CD8-positive, alpha-beta memory T cell (primary cell): ENCODE data around the gene SHMT2. TPM values are rescaled to one million over a fixed set of nuclear protein-coding genes. Genes with fewer than 3 reads are reported as not detected.
A peak's percentile ranks its signal among the peaks of the same experiment; 100 is the strongest.

Source experiments
- CTCF ChIA-PET: fragments of 350-600 bp; sonication (Branson Sonifier 250); formaldehyde crosslinking; loops from one replicate; lab custom pipeline; 2021; ENCODE audit warnings: antibody characterized with exemption; lab: Charles Lee
- POLR2A ChIA-PET: fragments of 350-600 bp; sonication (Branson Sonifier 250); formaldehyde crosslinking; loops from one replicate; lab custom pipeline; 2021; ENCODE audit warnings: antibody characterized with exemption; lab: Charles Lee
- DNase-seq, 5 donors: peaks; one replicate each; pipeline versions ENCODE4 v3.0.0 to v3.0.0-alpha.2; 2020 to 2022; ENCODE audit warnings: mixed read lengths in 1 of 5
- H3K27ac ChIP-seq: one replicate; pipeline ENCODE4 v1.7.0; 2013; ENCODE audit warnings: low read depth, mild to moderate bottlenecking, low read length, moderate library complexity
- H3K27me3 ChIP-seq: 2 replicates; pipeline ENCODE4 v1.7.0; 2013; ENCODE audit warnings: low read length, mild to moderate bottlenecking; ENCODE audit not compliant: insufficient read depth, poor library complexity, severe bottlenecking
- H3K36me3 ChIP-seq: 2 replicates; pipeline ENCODE4 v1.7.0; 2013; ENCODE audit warnings: mild to moderate bottlenecking, low read length, moderate library complexity; ENCODE audit not compliant: insufficient read depth
- H3K4me1 ChIP-seq: 2 replicates; pipeline ENCODE4 v1.7.0; 2013; ENCODE audit warnings: mild to moderate bottlenecking, low read length, moderate library complexity; ENCODE audit not compliant: insufficient read depth
- H3K4me3 ChIP-seq: 2 replicates; pipeline ENCODE4 v1.7.0; 2013; ENCODE audit warnings: mild to moderate bottlenecking, low read length
- H3K9me3 ChIP-seq: 2 replicates; pipeline ENCODE4 v1.7.0; 2013; ENCODE audit warnings: mild to moderate bottlenecking, low read length
- H3K27ac Mint-ChIP-seq, 8 donors: one replicate each; pipeline ENCODE4 v1.8.0; 2020 to 2021; ENCODE audit warnings: mixed read lengths in 8 of 8, mild to moderate bottlenecking in 6 of 8, inconsistent platforms in 3 of 8, moderate library complexity in 3 of 8
- H3K27me3 Mint-ChIP-seq, 2 donors: one replicate each; pipeline ENCODE4 v1.8.0; 2020 to 2021; ENCODE audit warnings: mixed read lengths in 2 of 2, mild to moderate bottlenecking in 1 of 2, moderate library complexity in 1 of 2
- H3K36me3 Mint-ChIP-seq, 3 donors: one replicate each; pipeline ENCODE4 v1.8.0; 2020 to 2021; ENCODE audit warnings: mixed read lengths in 3 of 3, inconsistent platforms in 1 of 3, mild to moderate bottlenecking in 1 of 3
- H3K4me1 Mint-ChIP-seq, 3 donors: one replicate each; pipeline ENCODE4 v1.8.0; 2020 to 2021; ENCODE audit warnings: mixed read lengths in 3 of 3, inconsistent platforms in 1 of 3, mild to moderate bottlenecking in 1 of 3
- H3K4me3 Mint-ChIP-seq, 7 donors: one replicate each; pipeline ENCODE4 v1.8.0; 2020 to 2021; ENCODE audit warnings: mixed read lengths in 7 of 7, mild to moderate bottlenecking in 6 of 7, moderate library complexity in 4 of 7, inconsistent platforms in 2 of 7
- H3K9me3 Mint-ChIP-seq, 5 donors: one replicate each; pipeline ENCODE4 v1.8.0; 2020 to 2022; ENCODE audit warnings: mixed read lengths in 5 of 5, mild to moderate bottlenecking in 3 of 5, moderate library complexity in 2 of 5, inconsistent platforms in 1 of 5
- polyA plus RNA-seq: library from polyadenylated mRNA; unstranded; fragments of 300-500 nt; fragmentation: Illumina TruSeq; gene quantifications from one replicate; pipeline ENCODE4 v1.2.3, GENCODE V29; 2021
- total RNA-seq, 2 experiments: library from RNA; stranded (reverse); gene quantifications; one replicate each; pipeline ENCODE4 v1.2.3, GENCODE V29; 2021

SHMT2 gene
- total and polyA plus RNA-seq, 3 experiments from 2014 or later = 34.7 to 352 (median 349) TPM

DNA sequence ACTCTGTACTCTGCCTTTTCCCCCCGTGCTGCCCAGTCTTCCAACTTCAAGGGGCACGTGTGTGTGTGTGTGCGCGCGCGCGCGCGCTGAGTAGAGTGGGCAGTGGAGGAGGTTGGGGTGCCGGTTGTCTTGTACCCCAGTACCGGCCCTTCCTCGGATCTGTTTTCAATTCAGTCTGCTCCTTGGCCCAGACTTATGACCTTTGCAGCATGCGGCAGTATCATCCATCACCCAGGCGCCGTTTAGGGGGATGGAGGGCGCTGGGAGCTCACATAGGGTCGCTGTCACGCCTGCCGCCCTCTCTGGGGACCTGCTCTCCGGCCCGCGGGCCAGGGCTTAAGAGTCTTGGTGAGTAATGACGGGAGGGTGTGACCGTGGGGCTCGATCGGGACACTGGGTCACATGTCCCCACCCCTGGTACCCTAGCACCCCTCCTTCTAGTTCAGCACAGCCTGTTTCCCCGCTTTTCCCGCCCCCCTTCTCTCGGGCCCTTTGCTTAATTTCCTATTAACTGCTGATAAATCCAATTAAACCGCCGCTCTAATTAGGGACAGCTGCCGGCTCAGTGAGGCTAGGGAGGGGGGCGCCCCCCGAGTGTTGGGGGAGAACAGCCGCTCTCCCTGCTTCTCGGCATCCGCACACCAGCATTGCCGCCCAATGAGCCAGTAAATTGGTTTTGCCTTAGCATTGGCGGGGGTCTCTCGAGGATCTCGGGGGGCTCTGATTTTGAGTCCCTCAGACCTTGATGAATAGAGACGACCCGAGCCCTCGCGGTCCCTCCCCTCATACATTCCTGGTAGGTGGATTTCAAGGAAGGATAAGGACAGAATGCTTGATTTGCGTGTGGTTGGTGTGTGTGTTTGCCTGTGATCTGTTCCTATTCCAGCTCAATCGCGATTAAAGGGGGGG is 12.1 kb downstream of the SHMT2 start:
- H3K27me3 Mint-ChIP-seq = peaks cover 56 to 74% of the 10 kb centered on the region in 2 donors
- Histone ChIP-seq H3K4me3 (no peak overlapping the region), H3K36me3 (no peaks in the 10 kb centered on the region), H3K27ac (no peak overlapping the region), H3K27me3 (peaks cover 59% of the 10 kb centered on the region), H3K4me1 (peaks cover 72% of the 10 kb centered on the region), H3K9me3 (no peaks in the 10 kb centered on the region)
- H3K9me3 Mint-ChIP-seq = no peaks in the 10 kb centered on the region
- no peak for DNase-seq
- POLR2A ChIA-PET = interaction anchor here (1.3 to 2.0 kb wide), 2 partner anchors 12 to 17 kb away, joined by 4 to 8 read pairs; partner anchors contain the start of gene SHMT2
- H3K4me1 Mint-ChIP-seq = peaks cover 59 to 75% (median 73%) of the 10 kb centered on the region in 3 donors
- peak overlapping the region in 3 of 8 donors; percentile 36 to 77 (median 67) for H3K27ac Mint-ChIP-seq
- CTCF ChIA-PET = interaction anchor here (1.3 to 12.7 kb wide), 13 partner anchors 11 to 217 kb away, joined by 3 to 274 read pairs (median 8); partner anchors contain the start of genes GLI1, NXPH4 and SHMT2
- H3K4me3 Mint-ChIP-seq = peak overlapping the region in 6 of 7 donors; percentile 61 to 98 (median 88)
- H3K36me3 Mint-ChIP-seq = peaks cover 0 to 2% (median under 1%) of the 10 kb centered on the region in 3 donors

GRCh38 chr12:57242329-57242690 is 12.8 kb downstream of the SHMT2 start:
- Histone ChIP-seq H3K27ac (no peak overlapping the region), H3K36me3 (no peaks in the 10 kb centered on the region), H3K9me3 (no peaks in the 10 kb centered on the region), H3K4me1 (peaks cover 65% of the 10 kb centered on the region), H3K4me3 (peak overlapping the region; percentile 54), H3K27me3 (peaks cover 52% of the 10 kb centered on the region)
- Mint-ChIP-seq H3K36me3 (peaks cover 0 to 3% (median 2%) of the 10 kb centered on the region in 3 donors), H3K27me3 (peaks cover 49 to 68% of the 10 kb centered on the region in 2 donors), H3K4me3 (peak overlapping the region; percentile 32 to 94 (median 85)), H3K27ac (peak overlapping the region in 2 of 8 donors; percentile 16 to 67), H3K9me3 (no peaks in the 10 kb centered on the region), H3K4me1 (peaks cover 53 to 68% (median 66%) of the 10 kb centered on the region in 3 donors)
- ChIA-PET CTCF (interaction anchor here (0.5 to 12.7 kb wide), 19 partner anchors 10 to 217 kb away, joined by 3 to 274 read pairs (median 5); partner anchors contain the start of genes GLI1, NXPH4 and SHMT2), POLR2A (interaction anchor here (0.5 to 1.3 kb wide), 4 partner anchors 18 to 29 kb away, joined by 3 to 6 read pairs (median 4); no protein-coding TSS in a partner anchor)
- DNase-seq = peak in 1 of 5 donors; percentile 8

- H3K27ac ChIP-seq = no peak overlapping the region
- Mint-ChIP-seq H3K4me3 (peak overlapping the region; percentile 60 to 94 (median 71)), H3K27me3 (peaks cover 44 to 62% of the 10 kb centered on the region in 2 donors), H3K9me3 (no peaks in the 10 kb centered on the region), H3K27ac (peak overlapping the region in 2 of 8 donors; percentile 16 to 39), H3K36me3 (peaks cover 0 to 3% (median 2%) of the 10 kb centered on the region in 3 donors), H3K4me1 (peaks cover 49 to 63% (median 61%) of the 10 kb centered on the region in 3 donors)
- peaks cover 47% of the 10 kb centered on the region for H3K27me3 ChIP-seq
- POLR2A ChIA-PET = interaction anchor here (0.5 to 1.3 kb wide), 6 partner anchors 18 to 330 kb away, joined by 3 to 6 read pairs (median 4); no protein-coding TSS in a partner anchor
- peak; percentile 44 to 74 (median 52) for DNase-seq
- peaks cover 59% of the 10 kb centered on the region for H3K4me1 ChIP-seq
- H3K36me3 ChIP-seq = no peaks in the 10 kb centered on the region
- CTCF ChIA-PET = interaction anchor here (0.5 to 12.7 kb wide), 21 partner anchors 10 to 216 kb away, joined by 3 to 274 read pairs (median 5); partner anchors contain the start of genes GLI1, NXPH4 and SHMT2
- peak overlapping the region; percentile 54 for H3K4me3 ChIP-seq
- H3K9me3 ChIP-seq = no peaks in the 10 kb centered on the region
Observed at GRCh38 chr12:57242691-57243454, 13.4 kb downstream of the SHMT2 start.

GRCh38 chr12:57243521-57244311 is 14.2 kb downstream of the SHMT2 start:
- Mint-ChIP-seq H3K27me3 (peaks cover 37 to 53% of the 10 kb centered on the region in 2 donors), H3K4me3 (peak overlapping the region; percentile 56 to 94 (median 82))
- peaks cover 51% of the 10 kb centered on the region for H3K4me1 ChIP-seq

DNA sequence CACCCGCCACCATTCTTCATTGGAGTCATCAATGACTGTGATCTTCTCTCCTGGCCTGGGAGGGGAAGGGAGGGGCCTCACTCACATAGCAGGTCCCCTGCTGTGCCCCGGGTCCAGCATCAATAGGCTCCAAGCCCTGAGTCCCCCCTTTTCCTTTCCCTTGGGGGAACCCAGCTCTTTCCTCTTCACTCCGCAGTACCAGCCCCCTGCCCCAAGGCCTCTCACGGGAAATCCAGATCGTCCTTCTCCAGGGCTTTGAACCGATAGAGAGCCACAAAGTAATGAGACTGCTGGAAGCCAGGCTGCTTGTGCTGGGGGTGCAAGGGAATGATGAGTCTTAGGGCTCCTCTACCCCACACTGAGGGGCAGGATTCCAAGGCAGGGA is 14.8 kb downstream of the SHMT2 start:
- Histone ChIP-seq H3K9me3 (no peaks in the 10 kb centered on the region), H3K4me3 (no peak overlapping the region), H3K4me1 (peaks cover 46% of the 10 kb centered on the region), H3K27ac (no peak overlapping the region), H3K36me3 (no peaks in the 10 kb centered on the region), H3K27me3 (peaks cover 37% of the 10 kb centered on the region)
- ChIA-PET CTCF (interaction anchor here (1.2 to 12.7 kb wide), 7 partner anchors 8 to 36 kb away, joined by 5 to 274 read pairs (median 24); partner anchors contain the start of gene SHMT2), POLR2A (no interaction called here)
- Mint-ChIP-seq H3K27me3 (peaks cover 36 to 50% of the 10 kb centered on the region in 2 donors), H3K27ac (peak overlapping the region in 2 of 8 donors; percentile 11 to 16), H3K36me3 (peaks cover 0 to 3% (median 2%) of the 10 kb centered on the region in 3 donors), H3K4me3 (peak overlapping the region in 2 of 7 donors; percentile 42 to 91), H3K4me1 (peaks cover 39 to 48% (median 47%) of the 10 kb centered on the region in 3 donors), H3K9me3 (no peaks in the 10 kb centered on the region)
- no peak for DNase-seq

More at GRCh38 chr12:57243521-57244311, 14.2 kb downstream of the SHMT2 start:
- peaks cover 45 to 54% (median 52%) of the 10 kb centered on the region in 3 donors for H3K4me1 Mint-ChIP-seq
- H3K9me3 Mint-ChIP-seq = no peaks in the 10 kb centered on the region
- peaks cover 39% of the 10 kb centered on the region for H3K27me3 ChIP-seq
- H3K36me3 Mint-ChIP-seq = peaks cover 0 to 3% (median 2%) of the 10 kb centered on the region in 3 donors
- POLR2A ChIA-PET = interaction anchor here (0.6 to 1.1 kb wide), 3 partner anchors 26 to 329 kb away, joined by 3 to 5 read pairs (median 3); no protein-coding TSS in a partner anchor
- H3K36me3 ChIP-seq = no peaks in the 10 kb centered on the region
- peak; percentile 67 to 82 (median 71) for DNase-seq
- H3K27ac ChIP-seq = no peak overlapping the region
- CTCF ChIA-PET = interaction anchor here (0.7 to 12.7 kb wide), 19 partner anchors 9 to 215 kb away, joined by 3 to 274 read pairs (median 5); partner anchors contain the start of genes GLI1, NXPH4 and SHMT2
- H3K9me3 ChIP-seq = no peaks in the 10 kb centered on the region
- H3K27ac Mint-ChIP-seq = peak overlapping the region in 4 of 8 donors; percentile 7 to 86 (median 37)
- H3K4me3 ChIP-seq = peak overlapping the region; percentile 54

DNA sequence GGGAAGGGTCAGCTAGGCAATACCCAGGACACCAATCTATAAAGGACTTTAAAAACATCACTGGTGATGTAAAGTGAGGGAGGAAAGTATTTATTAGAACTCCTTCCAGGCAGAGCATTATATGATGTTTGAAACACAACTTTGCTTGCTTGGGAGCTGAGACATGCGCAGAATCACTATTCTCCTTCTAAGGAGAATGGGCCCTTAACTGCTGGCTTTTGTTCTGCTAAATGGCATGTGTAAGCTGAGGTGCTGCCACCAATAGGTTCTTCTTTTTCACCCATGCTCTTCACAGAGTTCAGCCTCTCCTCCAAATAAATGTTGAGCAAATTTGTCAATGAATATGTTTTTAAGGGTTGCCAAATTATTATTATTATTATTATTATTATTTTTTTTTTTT is 17.5 kb downstream of the SHMT2 start:
- ChIA-PET POLR2A (no interaction called here), CTCF (interaction anchor here (1.2 to 12.7 kb wide), 2 partner anchors 18 to 33 kb away, joined by 5 to 262 read pairs; partner anchors contain the start of gene SHMT2)
- H3K27ac ChIP-seq = no peak overlapping the region
- Mint-ChIP-seq H3K36me3 (peaks cover 0 to 3% (median 0%) of the 10 kb centered on the region in 3 donors), H3K4me3 (no peak overlapping the region), H3K27me3 (peaks cover 18 to 27% of the 10 kb centered on the region in 2 donors), H3K27ac (no peak overlapping the region), H3K4me1 (peaks cover 15 to 23% (median 22%) of the 10 kb centered on the region in 3 donors), H3K9me3 (no peaks in the 10 kb centered on the region)
- H3K9me3 ChIP-seq = no peaks in the 10 kb centered on the region
- H3K4me1 ChIP-seq = peaks cover 20% of the 10 kb centered on the region
- H3K4me3 ChIP-seq = no peak overlapping the region
- no peaks in the 10 kb centered on the region for H3K36me3 ChIP-seq
- peaks cover 21% of the 10 kb centered on the region for H3K27me3 ChIP-seq
- DNase-seq = no peak
